ENCODE results near the gene MYO16. TPM values are rescaled to one million over a fixed set of nuclear protein-coding genes. Genes with fewer than 3 reads are reported as not detected.

The MYO16 gene
- polyA plus RNA-seq, 1 experiment = not detected

- ChIA-PET CTCF (no interaction called here), POLR2A (no interaction called here)
- no peaks in the 10 kb centered on the region for H3K36me3 ChIP-seq (ENCODE audit: control insufficient read depth, insufficient read depth, low read length)
- H3K27me3 ChIP-seq (ENCODE audit: control insufficient read depth, insufficient read depth, low read length) = 0 out of 2 replicates have a peak, but pooled peaks cover 1% of the 10 kb centered on the region
- TF ChIP-seq CTCF (IDR thresholded peaks at IDR 0.05; ENCODE audit: insufficient read depth, low read depth, low read length) = no peak
- no peak overlapping the region for H3K4me3 ChIP-seq (ENCODE audit: low read depth, low read length)
- no peak for DNase-seq (ENCODE audit: low read depth)
Measured at GRCh38 chr13:109058087-109058486, 428.7 kb downstream of the MYO16 start.

- Histone ChIP-seq H3K4me3 (ENCODE audit: low read depth, low read length) (no peak overlapping the region), H3K36me3 (ENCODE audit: control insufficient read depth, insufficient read depth, low read length) (no peaks in the 10 kb centered on the region), H3K27me3 (ENCODE audit: control insufficient read depth, insufficient read depth, low read length) (no peaks in the 10 kb centered on the region; the same call in 1 of the 2 replicates)
- POLR2A ChIA-PET = no interaction called here
- CTCF ChIA-PET = interaction anchor here (1.6 kb wide), 1 partner anchor 9 kb away, joined by 4 read pairs; no protein-coding TSS in a partner anchor
- no peak for DNase-seq (ENCODE audit: low read depth)
- TF ChIP-seq CTCF (IDR thresholded peaks at IDR 0.05; ENCODE audit: insufficient read depth, low read depth, low read length) = no peak
Measured at GRCh38 chr13:109072505-109072904, 443.1 kb downstream of the MYO16 start.

GRCh38 chr13:109074436-109074835, 445.0 kb downstream of the MYO16 start:
- no peak for TF ChIP-seq CTCF (IDR thresholded peaks at IDR 0.05; ENCODE audit: insufficient read depth, low read depth, low read length)
- Histone ChIP-seq H3K36me3 (ENCODE audit: control insufficient read depth, insufficient read depth, low read length) (no peaks in the 10 kb centered on the region), H3K4me3 (ENCODE audit: low read depth, low read length) (no peak overlapping the region), H3K27me3 (ENCODE audit: control insufficient read depth, insufficient read depth, low read length) (no peaks in the 10 kb centered on the region; the same call in 1 of the 2 replicates)
- DNase-seq (ENCODE audit: low read depth) = no peak
- ChIA-PET CTCF (no interaction called here), POLR2A (no interaction called here)

GRCh38 chr13:109074853-109075252, 445.4 kb downstream of the MYO16 start:
- H3K36me3 ChIP-seq (ENCODE audit: control insufficient read depth, insufficient read depth, low read length) = no peaks in the 10 kb centered on the region
- ChIA-PET CTCF (no interaction called here), POLR2A (no interaction called here)
- H3K27me3 ChIP-seq (ENCODE audit: control insufficient read depth, insufficient read depth, low read length) = no peaks in the 10 kb centered on the region; the same call in 1 of the 2 replicates
- H3K4me3 ChIP-seq (ENCODE audit: low read depth, low read length) = no peak overlapping the region
- no peak for TF ChIP-seq CTCF (IDR thresholded peaks at IDR 0.05; ENCODE audit: insufficient read depth, low read depth, low read length)
- no peak for DNase-seq (ENCODE audit: low read depth)

- ChIA-PET CTCF (interaction anchor here (1.2 kb wide), 1 partner anchor 12 kb away, joined by 3 read pairs; no protein-coding TSS in a partner anchor), POLR2A (no interaction called here)
- no peak for TF ChIP-seq CTCF (IDR thresholded peaks at IDR 0.05; ENCODE audit: insufficient read depth, low read depth, low read length)
- Histone ChIP-seq H3K27me3 (ENCODE audit: control insufficient read depth, insufficient read depth, low read length) (peaks cover 4% of the 10 kb centered on the region; the same call in 1 of the 2 replicates), H3K36me3 (ENCODE audit: control insufficient read depth, insufficient read depth, low read length) (no peaks in the 10 kb centered on the region), H3K4me3 (ENCODE audit: low read depth, low read length) (no peak overlapping the region)
- DNase-seq (ENCODE audit: low read depth) = no peak
Measured at GRCh38 chr13:109087916-109088623, 458.7 kb downstream of the MYO16 start.

Data from BJ (cell line).